H1 (cell line): Measurements from ENCODE around the gene ELFN1. TPM values are rescaled to one million over a fixed set of nuclear protein-coding genes. Genes with fewer than 3 reads are reported as not detected.

ENCODE experiments used
- CTCF ChIA-PET: fragments of 300-600 bp; sonication (Branson Sonifier 250); formaldehyde crosslinking; loops from one replicate; lab custom pipeline; 2021; ENCODE audit not compliant: partially characterized antibody; lab: Charles Lee
- POLR2A ChIA-PET: fragments of 300-600 bp; sonication (Branson Sonifier 250); formaldehyde crosslinking; loops from one replicate; lab custom pipeline; 2021; ENCODE audit warnings: inconsistent platforms; ENCODE audit not compliant: partially characterized antibody; lab: Charles Lee
- DNase-seq, 2 experiments: peaks; one replicate each; pipeline versions ENCODE4 v3.0.0 to v3.0.0-alpha.2; 2010 to 2022; ENCODE audit warnings: low spot score in 2 of 2, low read depth in 1 of 2, mixed read lengths in 1 of 2
- FAIRE-seq: peaks from 2 replicates; lab custom pipeline; 2011; peaks lifted over from hg19 to GRCh38; lab: Jason Lieb, UNC
- H2AFZ ChIP-seq: 2 replicates; pipeline ENCODE4 v1.8.1; 2012; ENCODE audit warnings: low read length, inconsistent platforms
- H2AK5ac ChIP-seq: 2 replicates; pipeline ENCODE4 v1.6.1; 2013; ENCODE audit warnings: low read depth, low read length
- H2BK120ac ChIP-seq: replicated peaks from 2 replicates; pipeline ENCODE3; 2013; ENCODE audit warnings: low read depth, low read length, inconsistent platforms
- H2BK12ac ChIP-seq: 2 replicates; pipeline ENCODE4 v1.6.1; 2013; ENCODE audit warnings: low read depth, low read length
- H2BK15ac ChIP-seq: 2 replicates; pipeline ENCODE4 v1.6.1; 2013; ENCODE audit warnings: low read length
- H2BK20ac ChIP-seq: 2 replicates; pipeline ENCODE4 v1.6.1; 2013; ENCODE audit warnings: low read length
- H2BK5ac ChIP-seq: 2 replicates; pipeline ENCODE4 v1.6.1; 2013; ENCODE audit warnings: low read depth, low read length
- H3K14ac ChIP-seq: 2 replicates; pipeline ENCODE4 v1.6.1; 2013; ENCODE audit warnings: inconsistent platforms; ENCODE audit not compliant: insufficient read length
- H3K18ac ChIP-seq: 2 replicates; pipeline ENCODE4 v1.6.1; 2013; ENCODE audit warnings: low read length; ENCODE audit errors: extremely low read depth
- H3K23ac ChIP-seq: 2 replicates; pipeline ENCODE4 v1.6.1; 2013; ENCODE audit warnings: inconsistent platforms; ENCODE audit not compliant: insufficient read length
- H3K23me2 ChIP-seq: 2 replicates; pipeline ENCODE4 v1.6.1; 2013; ENCODE audit warnings: low read depth, low read length
- H3K27ac ChIP-seq: 2 replicates; pipeline ENCODE4 v1.6.1; 2011; ENCODE audit warnings: low read depth, low read length, inconsistent platforms
- H3K27me3 ChIP-seq, 4 experiments: replicated peaks in 1 of 4; 1 replicate in 1 of 4; 2 replicates in 3 of 4; pipeline versions ENCODE4 v1.6.1 to v1.8.1; 2011 to 2013; ENCODE audit warnings: low read length in 3 of 4, mild to moderate bottlenecking in 3 of 4, inconsistent platforms in 2 of 4, mixed read lengths in 2 of 4, moderate library complexity in 1 of 4; ENCODE audit not compliant: control insufficient read depth in 3 of 4, insufficient read depth in 3 of 4; ENCODE audit errors: extremely low read depth in 1 of 4
- H3K36me3 ChIP-seq, 4 experiments: 2 replicates each; pipeline versions ENCODE4 v1.6.1 to v1.8.1; 2011 to 2013; ENCODE audit warnings: mild to moderate bottlenecking in 4 of 4, low read length in 3 of 4, moderate library complexity in 2 of 4, control low read depth in 1 of 4, inconsistent platforms in 1 of 4; ENCODE audit not compliant: insufficient read depth in 4 of 4, control insufficient read depth in 2 of 4
- H3K4ac ChIP-seq: replicated peaks from 2 replicates; pipeline ENCODE3; 2013; ENCODE audit warnings: low read length, low read depth, mixed read lengths, inconsistent platforms; ENCODE audit not compliant: insufficient read length
- H3K4me1 ChIP-seq, 4 experiments: replicated peaks in 1 of 4; 1 replicate in 1 of 4; 2 replicates in 3 of 4; pipeline versions ENCODE4 v1.6.1 to v1.8.1; 2011 to 2013; ENCODE audit warnings: low read length in 3 of 4, inconsistent platforms in 2 of 4, mixed read lengths in 1 of 4; ENCODE audit not compliant: insufficient read depth in 4 of 4, control insufficient read depth in 3 of 4
- H3K4me2 ChIP-seq, 2 experiments: 2 replicates each; pipeline versions ENCODE4 v1.6.1 to v1.8.1; 2011 to 2013; ENCODE audit warnings: low read depth in 2 of 2, low read length in 2 of 2, control low read depth in 1 of 2, inconsistent platforms in 1 of 2, mild to moderate bottlenecking in 1 of 2; ENCODE audit not compliant: insufficient read depth in 1 of 2
- H3K4me3 ChIP-seq, 4 experiments: fragments of 200-600, 300-600 bp in 1 of 4; sonication (generic), shearing (Covaris generic), sonication (Bioruptor Twin) in 1 of 4; 2 replicates each; pipeline versions ENCODE4 v1.5.1 to v1.8.1; 2011 to 2016; ENCODE audit warnings: low read length in 4 of 4, low read depth in 3 of 4, control low read depth in 2 of 4, inconsistent platforms in 2 of 4, mild to moderate bottlenecking in 2 of 4, mixed read lengths in 1 of 4, moderate library complexity in 1 of 4; ENCODE audit not compliant: insufficient read depth in 2 of 4; ENCODE audit errors: extremely low read depth in 1 of 4
- H3K56ac ChIP-seq: replicated peaks from 2 replicates; pipeline ENCODE3; 2013; ENCODE audit warnings: low read depth, mild to moderate bottlenecking, mixed read lengths, low read length, inconsistent platforms; ENCODE audit not compliant: insufficient read length
- H3K79me1 ChIP-seq: 2 replicates; pipeline ENCODE4 v1.6.1; 2013; ENCODE audit warnings: low read depth, low read length, control low read depth
- H3K79me2 ChIP-seq, 2 experiments: 2 replicates each; pipeline versions ENCODE4 v1.6.1 to v1.8.1; 2012 to 2013; ENCODE audit warnings: low read length in 2 of 2, mild to moderate bottlenecking in 2 of 2, inconsistent platforms in 1 of 2; ENCODE audit not compliant: insufficient read depth in 2 of 2, control insufficient read depth in 1 of 2
- H3K9ac ChIP-seq, 4 experiments: replicated peaks in 1 of 4; 1 replicate in 1 of 4; 2 replicates in 3 of 4; pipeline versions ENCODE4 v1.6.1 to v1.8.1; 2011 to 2013; ENCODE audit warnings: low read depth in 3 of 4, low read length in 3 of 4, control low read depth in 2 of 4, mild to moderate bottlenecking in 2 of 4, moderate library complexity in 2 of 4, inconsistent platforms in 1 of 4; ENCODE audit errors: extremely low read depth in 1 of 4
- H3K9me3 ChIP-seq, 2 experiments: 2 replicates each; pipeline versions ENCODE4 v1.6.1 to v1.8.1; 2012 to 2013; ENCODE audit warnings: mild to moderate bottlenecking in 2 of 2, moderate library complexity in 2 of 2, control low read depth in 1 of 2, inconsistent platforms in 1 of 2, low read depth in 1 of 2, low read length in 1 of 2, mixed read lengths in 1 of 2; ENCODE audit not compliant: insufficient read depth in 2 of 2
- H4K20me1 ChIP-seq, 2 experiments: replicated peaks in 1 of 2; 2 replicates each; pipeline versions ENCODE3 to v1.8.1; 2011 to 2013; ENCODE audit warnings: inconsistent platforms in 2 of 2, low read length in 2 of 2, mild to moderate bottlenecking in 1 of 2; ENCODE audit not compliant: insufficient read depth in 2 of 2, control insufficient read depth in 1 of 2
- H4K5ac ChIP-seq: 2 replicates; pipeline ENCODE4 v1.6.1; 2013; ENCODE audit warnings: low read length, low read depth, mixed read lengths, inconsistent platforms; ENCODE audit not compliant: insufficient read length
- H4K8ac ChIP-seq: 2 replicates; pipeline ENCODE4 v1.8.0; 2013; ENCODE audit warnings: mild to moderate bottlenecking, moderate library complexity, low read length, inconsistent platforms; ENCODE audit not compliant: insufficient read depth; ENCODE audit errors: extremely low read depth
- H4K91ac ChIP-seq: replicated peaks from 2 replicates; pipeline ENCODE3; 2013; ENCODE audit warnings: low read length, mixed read lengths, inconsistent platforms; ENCODE audit not compliant: insufficient read length
- BRCA1 ChIP-seq: IDR thresholded peaks from 2 replicates; pipeline ENCODE4 v1.6.1; 2012; ENCODE audit warnings: low read depth, low read length, improper control_type of control experiment
- EP300 ChIP-seq, 2 experiments: IDR thresholded peaks; 1 replicate in 1 of 2; 2 replicates in 1 of 2; pipeline ENCODE4 v1.6.1; 2011 to 2012; ENCODE audit warnings: low read depth in 2 of 2, low read length in 2 of 2, mild to moderate bottlenecking in 2 of 2, borderline replicate concordance in 1 of 2, inconsistent platforms in 1 of 2, moderate library complexity in 1 of 2
- KDM1A ChIP-seq: fragments of 200-600, 300-600 bp; sonication (generic); IDR thresholded peaks from 2 replicates; pipeline ENCODE4 v1.7.1; 2016; ENCODE audit warnings: mild to moderate bottlenecking, low read length, borderline replicate concordance
- NRF1 ChIP-seq: IDR thresholded peaks from 2 replicates; pipeline ENCODE4 v1.6.1; 2011; ENCODE audit warnings: mild to moderate bottlenecking, low read depth, low read length, improper control_type of control experiment
- PHF8 ChIP-seq: fragments of 200-600 bp; sonication (generic); conservative IDR thresholded peaks from 2 replicates; pipeline ENCODE4 v1.7.1; 2012; ENCODE audit warnings: low read depth, mild to moderate bottlenecking, inconsistent platforms, low read length, moderate library complexity
- POLR2A ChIP-seq, 2 experiments: IDR thresholded peaks; 1 replicate in 1 of 2; 2 replicates in 1 of 2; pipeline ENCODE4 v1.6.1; 2011; ENCODE audit warnings: low read depth in 2 of 2, low read length in 2 of 2, mild to moderate bottlenecking in 2 of 2; ENCODE audit errors: control extremely low read depth in 1 of 2
- SRF ChIP-seq: IDR thresholded peaks from 2 replicates; pipeline ENCODE4 v1.6.1; 2011; ENCODE audit warnings: mild to moderate bottlenecking, low read depth, low read length, moderate library complexity
- SUZ12 ChIP-seq: fragments of 200-600 bp; sonication (generic); IDR thresholded peaks from 2 replicates; pipeline ENCODE4 v1.6.1; 2012; ENCODE audit warnings: mild to moderate bottlenecking, inconsistent platforms, low read length, moderate library complexity, mixed read lengths
- TCF12 ChIP-seq: IDR thresholded peaks from 2 replicates; pipeline ENCODE4 v1.6.1; 2011; ENCODE audit warnings: low read depth, mild to moderate bottlenecking, low read length
- TEAD4 ChIP-seq: IDR thresholded peaks from 2 replicates; pipeline ENCODE4 v1.6.1; 2012; ENCODE audit warnings: low read depth, low read length, inconsistent platforms, mixed read lengths
- WGBS, 2 experiments: shearing (Covaris generic) in 1 of 2; methylation state at CpG; one replicate each; pipeline versions ENCODE4 v1.1.6 to v1.1.7; 2013 to 2015; ENCODE audit warnings: low lambda C conversion rate in 2 of 2, mixed read lengths in 2 of 2, inconsistent platforms in 1 of 2, low coverage in 1 of 2, missing lambda C conversion rate in 1 of 2; ENCODE audit not compliant: insufficient replicate concordance in 2 of 2, insufficient coverage in 1 of 2, insufficient read length in 1 of 2; ENCODE audit errors: extremely low coverage in 1 of 2, missing lambda C conversion rate in 1 of 2; 5-methylcytosine and 5-hydroxymethylcytosine counted together
- polyA plus RNA-seq, 7 experiments: library from polyadenylated mRNA; depleted of rRNA in 3 of 7; stranded (reverse) in 5 of 7; unstranded in 2 of 7; fragments of >200 nt in 5 of 7; fragments of 200-250 nt in 2 of 7; gene quantifications; 1 replicate in 5 of 7; 2 replicates in 1 of 7; 4 replicates in 1 of 7; pipeline versions ENCODE4 v1.2.1 to v1.2.3, GENCODE V29; 2011 to 2013; ENCODE audit warnings: missing spikeins in 2 of 7, mixed read lengths in 2 of 7
- total RNA-seq: library from RNA; stranded (reverse); fragmentation: NEBNext Ultra II Directional; extraction: Animal tissue kit (Norgen Biotek cat#: 25700); gene quantifications from 2 replicates; pipeline ENCODE4 v1.2.1, GENCODE V29; 2021
- TF ChIP-seq, protein P1 (sequence below): IDR thresholded peaks from 2 replicates; pipeline ENCODE4 v1.6.1; 2011; ENCODE audit warnings: low read length, improper control_type of control experiment

ELFN1 gene
- total and polyA plus RNA-seq, 2 of the 8 experiments (the other 6 are each of a cell fraction or from before 2014, with no cell fraction given): 2.0 to 4.5 TPM

DNA sequence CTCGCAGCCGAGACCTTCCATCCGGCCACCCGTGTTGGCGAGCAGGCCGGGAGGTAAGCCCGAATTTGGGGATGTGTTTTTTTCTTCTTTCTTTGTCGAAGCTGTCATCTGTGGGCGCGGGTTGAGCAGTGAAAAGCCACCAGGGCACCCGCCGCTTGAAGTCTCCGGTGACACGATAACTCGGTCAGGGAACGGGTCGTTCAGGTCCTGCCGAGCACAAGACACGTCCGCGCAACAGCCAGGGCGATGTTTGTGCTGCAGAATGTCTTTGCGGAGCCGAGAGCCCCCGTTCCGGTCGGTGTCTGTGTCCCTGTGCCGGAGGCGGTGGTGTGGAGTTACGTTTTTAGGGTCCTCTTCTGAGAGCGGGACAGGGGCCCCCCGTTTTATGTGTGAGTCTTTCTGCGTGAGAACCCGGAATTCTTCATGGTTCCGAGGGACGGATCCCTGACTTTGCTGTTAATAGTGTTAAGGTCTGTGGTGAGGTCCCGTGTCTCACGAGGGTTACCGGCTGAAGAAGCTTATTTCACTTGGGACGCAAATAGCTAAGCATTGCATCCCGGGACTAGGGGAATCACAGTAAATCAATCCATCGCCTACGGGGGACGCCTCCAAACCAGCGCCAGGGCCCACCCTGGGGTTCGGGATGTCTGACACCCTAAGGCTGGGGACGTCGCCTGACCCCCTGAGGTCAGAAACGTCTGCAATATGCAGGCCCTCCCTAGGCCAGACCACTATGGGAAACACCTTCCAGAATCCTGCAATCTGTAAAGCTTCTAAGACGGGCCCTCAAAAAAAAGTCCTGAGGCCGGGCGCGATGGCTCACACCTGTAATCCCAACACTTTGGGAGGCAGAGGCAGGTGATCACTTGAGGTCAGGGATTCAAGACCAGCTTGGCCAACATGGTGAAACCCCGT lies 99.5 kb downstream of the ELFN1 start:
- Histone ChIP-seq H2BK12ac (no peak overlapping the region), H3K9me3 (no peaks in the 10 kb centered on the region), H2AK5ac (no peak overlapping the region), H2BK120ac (no peak overlapping the region), H4K20me1 (peaks cover 0 to 1% of the 10 kb centered on the region in 2 experiments), H3K4me2 (no peak overlapping the region), H2BK15ac (no peak overlapping the region), H2BK5ac (no peak overlapping the region), H3K36me3 (no peaks in the 10 kb centered on the region), H3K27me3 (no peaks in the 10 kb centered on the region), H3K79me1 (no peaks in the 10 kb centered on the region), H3K56ac (no peak overlapping the region), H4K91ac (no peak overlapping the region), H2AFZ (no peak overlapping the region), H3K4ac (no peak overlapping the region), H3K14ac (no peak overlapping the region), H3K79me2 (no peaks in the 10 kb centered on the region), H3K9ac (no peak overlapping the region), H2BK20ac (no peak overlapping the region), H3K23me2 (no peaks in the 10 kb centered on the region; the same call in 1 of the 2 replicates), H4K5ac (no peak overlapping the region), H3K18ac (no peak overlapping the region), H3K4me1 (no peaks in the 10 kb centered on the region), H3K27ac (no peak overlapping the region), H3K4me3 (no peak overlapping the region), H3K23ac (no peak overlapping the region), H4K8ac (no peak overlapping the region)
- ChIA-PET POLR2A (no interaction called here), CTCF (interaction anchor here (0.6 to 7.5 kb wide), 3 partner anchors 11 to 218 kb away, joined by 3 to 65 read pairs (median 6); no protein-coding TSS in a partner anchor)
- DNase-seq: no peak
- FAIRE-seq: no peak
- 92% methylated on average over 54 of the region's 54 CpGs; no CpG with 5 or more reads in 1 of the 2 experiments for WGBS, 2 experiments
- TF ChIP-seq PHF8: no peak
- TF ChIP-seq, protein P1, sequence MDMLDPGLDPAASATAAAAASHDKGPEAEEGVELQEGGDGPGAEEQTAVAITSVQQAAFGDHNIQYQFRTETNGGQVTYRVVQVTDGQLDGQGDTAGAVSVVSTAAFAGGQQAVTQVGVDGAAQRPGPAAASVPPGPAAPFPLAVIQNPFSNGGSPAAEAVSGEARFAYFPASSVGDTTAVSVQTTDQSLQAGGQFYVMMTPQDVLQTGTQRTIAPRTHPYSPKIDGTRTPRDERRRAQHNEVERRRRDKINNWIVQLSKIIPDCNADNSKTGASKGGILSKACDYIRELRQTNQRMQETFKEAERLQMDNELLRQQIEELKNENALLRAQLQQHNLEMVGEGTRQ: no peak
- no peak for TF ChIP-seq TEAD4
- no peak for TF ChIP-seq TCF12
- TF ChIP-seq POLR2A (IDR thresholded peaks at IDR 0.05; ENCODE audit: control extremely low read depth in 1 of 2, low read depth in 2 of 2, low read length in 2 of 2): no peak
- TF ChIP-seq KDM1A: no peak
- TF ChIP-seq NRF1: no peak
- no peak for TF ChIP-seq SRF
- TF ChIP-seq SUZ12: no peak
- TF ChIP-seq EP300 (IDR thresholded peaks at IDR 0.05; ENCODE audit: borderline replicate concordance in 1 of 2, low read depth in 2 of 2, low read length in 2 of 2): no peak
- no peak for TF ChIP-seq BRCA1
